Fibroblast of lung (primary cell): Measurements from ENCODE around the gene PIK3IP1. TPM values are rescaled to one million over a fixed set of nuclear protein-coding genes. Genes with fewer than 3 reads are reported as not detected.

ENCODE experiments used
- DNase-seq, 2 donors: peaks; one replicate each; pipeline versions ENCODE4 v3.0.0 to v3.0.0-alpha.2; 2010; ENCODE audit warnings: low read depth in 2 of 2
- H2AFZ ChIP-seq: 2 replicates; pipeline ENCODE4 v1.5.1; 2012; ENCODE audit warnings: low read length, control low read depth, inconsistent platforms
- H3K27ac ChIP-seq: 2 replicates; pipeline ENCODE4 v1.5.1; 2011; ENCODE audit warnings: low read length, control low read depth; ENCODE audit not compliant: insufficient read depth
- H3K27me3 ChIP-seq: 2 replicates; pipeline ENCODE4 v1.5.1; 2011; ENCODE audit warnings: mild to moderate bottlenecking, low read length; ENCODE audit not compliant: control insufficient read depth, insufficient read depth
- H3K36me3 ChIP-seq: 2 replicates; pipeline ENCODE4 v1.5.1; 2011; ENCODE audit warnings: low read length; ENCODE audit not compliant: control insufficient read depth, insufficient read depth
- H3K4me1 ChIP-seq: 2 replicates; pipeline ENCODE4 v1.5.1; 2011; ENCODE audit warnings: low read length; ENCODE audit not compliant: control insufficient read depth, insufficient read depth; ENCODE audit errors: extremely low read depth
- H3K4me2 ChIP-seq: 2 replicates; pipeline ENCODE4 v1.5.1; 2011; ENCODE audit warnings: low read length, control low read depth; ENCODE audit not compliant: insufficient read depth; ENCODE audit errors: extremely low read depth
- H3K4me3 ChIP-seq, 4 experiments: fragments of 200-600 bp in 1 of 4; sonication (generic) in 1 of 4; replicated peaks in 1 of 4; 2 replicates each; pipeline ENCODE4 v1.5.1; 2011 to 2016; ENCODE audit warnings: low read length in 4 of 4, low read depth in 3 of 4, mild to moderate bottlenecking in 3 of 4, control low read depth in 2 of 4, inconsistent platforms in 1 of 4, mixed read lengths in 1 of 4; ENCODE audit not compliant: insufficient read depth in 1 of 4; ENCODE audit errors: control extremely low read depth in 1 of 4
- H3K79me2 ChIP-seq: 2 replicates; pipeline ENCODE4 v1.5.1; 2012; ENCODE audit warnings: mild to moderate bottlenecking, low read length, inconsistent platforms; ENCODE audit not compliant: control insufficient read depth, insufficient read depth
- H3K9ac ChIP-seq: 2 replicates; pipeline ENCODE4 v1.5.1; 2011; ENCODE audit warnings: mild to moderate bottlenecking, low read length, control low read depth; ENCODE audit not compliant: insufficient read depth
- H3K9me3 ChIP-seq: 2 replicates; pipeline ENCODE4 v1.5.1; 2012; ENCODE audit warnings: low read depth, low read length; ENCODE audit not compliant: control insufficient read depth, insufficient read depth
- H4K20me1 ChIP-seq: 2 replicates; pipeline ENCODE4 v1.5.1; 2011; ENCODE audit warnings: low read length; ENCODE audit not compliant: control insufficient read depth, insufficient read depth; ENCODE audit errors: extremely low read depth
- CTCF ChIP-seq, 2 donors: IDR thresholded peaks in 1 of 2; conservative IDR thresholded peaks in 1 of 2; 1 replicate in 1 of 2; 2 replicates in 1 of 2; pipeline ENCODE4 v1.5.1; 2011 to 2012; ENCODE audit warnings: low read length in 2 of 2, control low read depth in 1 of 2, inconsistent platforms in 1 of 2, low read depth in 1 of 2, mild to moderate bottlenecking in 1 of 2
- EZH2 ChIP-seq: IDR thresholded peaks from 2 replicates; pipeline ENCODE4 v1.5.1; 2012; ENCODE audit warnings: low read length, control low read depth, mild to moderate bottlenecking; ENCODE audit errors: missing control alignments
- polyA plus RNA-seq, 2 donors: library from polyadenylated mRNA; depleted of rRNA in 1 of 2; stranded (reverse) in 1 of 2; unstranded in 1 of 2; fragments of >200 nt; gene quantifications; 2 replicates each; pipeline ENCODE4 v1.2.1, GENCODE V29; 2011 to 2012; ENCODE audit warnings: missing spikeins in 1 of 2
- total RNA-seq: library from RNA; depleted of rRNA; stranded (reverse); fragments of >200 nt; gene quantifications from 2 replicates; pipeline ENCODE4 v1.2.1, GENCODE V29; 2014

PIK3IP1 gene
- total and polyA plus RNA-seq, 2 donors (not counting 1 experiment from before 2014, with no cell fraction given) = 32.1 to 81.6 TPM

GRCh38 chr22:31328544-31328960 lies 36.3 kb upstream of the PIK3IP1 start:
- no peak overlapping the region for H3K9ac ChIP-seq
- H3K4me3 ChIP-seq = no peak overlapping the region
- no peaks in the 10 kb centered on the region for H3K9me3 ChIP-seq
- no peak for DNase-seq
- H4K20me1 ChIP-seq = no peaks in the 10 kb centered on the region
- H3K36me3 ChIP-seq = peaks cover 3% of the 10 kb centered on the region
- no peak overlapping the region for H3K27ac ChIP-seq
- TF ChIP-seq CTCF (conservative IDR thresholded peaks at IDR 0.05 in 1 of 2, IDR thresholded peaks at IDR 0.05 in 1 of 2; ENCODE audit: low read depth in 1 of 2, low read length in 2 of 2) = no peak
- TF ChIP-seq EZH2 = no peak
- H3K4me2 ChIP-seq = no peak overlapping the region
- no peaks in the 10 kb centered on the region for H3K4me1 ChIP-seq
- H3K27me3 ChIP-seq = no peaks in the 10 kb centered on the region
- no peak overlapping the region for H2AFZ ChIP-seq
- H3K79me2 ChIP-seq = no peaks in the 10 kb centered on the region

- H3K4me1 ChIP-seq = no peaks in the 10 kb centered on the region
- no peak overlapping the region for H3K4me2 ChIP-seq
- no peak overlapping the region for H3K27ac ChIP-seq
- H4K20me1 ChIP-seq = no peaks in the 10 kb centered on the region
- H3K9ac ChIP-seq = no peak overlapping the region
- H3K4me3 ChIP-seq = no peak overlapping the region
- TF ChIP-seq EZH2 = no peak
- no peak for TF ChIP-seq CTCF (conservative IDR thresholded peaks at IDR 0.05 in 1 of 2, IDR thresholded peaks at IDR 0.05 in 1 of 2; ENCODE audit: low read depth in 1 of 2, low read length in 2 of 2)
- no peak overlapping the region for H2AFZ ChIP-seq
- no peak for DNase-seq
- no peaks in the 10 kb centered on the region for H3K79me2 ChIP-seq
- no peaks in the 10 kb centered on the region for H3K9me3 ChIP-seq
- H3K27me3 ChIP-seq = no peaks in the 10 kb centered on the region
- H3K36me3 ChIP-seq = peaks cover 3% of the 10 kb centered on the region
These were observed 35.7 kb upstream of the PIK3IP1 start for GRCh38 chr22:31327806-31328543.

GRCh38 chr22:31326877-31327276 lies 34.6 kb upstream of the PIK3IP1 start:
- no peak for DNase-seq
- Histone ChIP-seq H4K20me1 (no peaks in the 10 kb centered on the region), H3K36me3 (peaks cover 3% of the 10 kb centered on the region), H3K4me3 (no peak overlapping the region), H3K4me1 (no peaks in the 10 kb centered on the region), H3K27me3 (no peaks in the 10 kb centered on the region), H3K4me2 (no peak overlapping the region), H3K9me3 (no peaks in the 10 kb centered on the region), H2AFZ (no peak overlapping the region), H3K79me2 (no peaks in the 10 kb centered on the region), H3K9ac (no peak overlapping the region), H3K27ac (no peak overlapping the region)
- no peak for TF ChIP-seq EZH2
